ENCODE measurements around the gene ATP1B2.

GRCh38 chr17:7688808-7689316 lies 38.1 kb downstream of the ATP1B2 start:
- no peak for TF ChIP-seq CTCF (IDR thresholded peaks at IDR 0.05; ENCODE audit: low read length)
- no peak for TF ChIP-seq EZH2phosphoT487 (IDR thresholded peaks at IDR 0.05; ENCODE audit: low read length)
- TF ChIP-seq EZH2 (optimal IDR thresholded peaks at IDR 0.05; ENCODE audit: low read depth, low read length) = no peak
